IPS-NIHi11 (cell line): ENCODE measurements around the gene VCL.
"Not testable (repeated sequence)": the region's sequence is repeated elsewhere in the genome, so short reads cannot be mapped to it uniquely, and the experiment has no call there.

Experiments used
- DNase-seq: peaks from one replicate; pipeline ENCODE4 v3.0.0; 2012; ENCODE audit warnings: mixed read lengths, low spot score

The VCL gene

DNA sequence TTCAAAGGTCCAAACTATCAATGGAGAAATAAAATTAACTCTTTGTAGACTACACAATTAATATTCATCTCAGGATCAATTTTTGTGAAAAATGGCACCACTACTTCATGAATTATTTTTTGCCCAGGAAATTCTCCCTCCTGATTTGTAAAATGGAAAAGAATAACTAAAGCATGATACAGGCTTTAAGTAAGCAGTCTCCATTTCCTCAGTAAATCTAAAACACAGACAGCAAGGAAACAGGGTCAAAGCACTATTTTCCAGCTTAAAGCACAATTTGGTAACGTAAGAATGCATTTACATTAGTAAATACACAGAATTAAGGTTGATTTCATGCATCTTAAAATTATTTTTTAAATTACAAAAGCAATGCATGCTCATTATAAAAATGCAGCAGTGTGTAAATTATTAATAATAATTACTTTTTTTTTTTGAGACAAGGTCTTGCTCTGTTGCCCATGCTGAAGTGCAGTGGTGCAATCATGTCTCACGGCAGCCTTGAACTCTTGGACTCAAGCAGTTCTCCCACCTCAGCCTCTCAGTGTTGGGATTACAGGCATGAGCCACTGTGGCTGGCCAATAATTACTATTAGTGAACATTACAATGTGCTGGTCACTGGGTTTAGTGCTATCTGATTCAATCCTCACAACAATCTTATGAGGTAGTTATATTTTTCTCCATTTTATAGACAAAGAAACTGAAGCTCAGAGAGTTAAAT lies 26.1 kb upstream of the VCL start:
- DNase-seq = no peak

- DNase-seq = no peak
These were observed 24.5 kb upstream of the VCL start for GRCh38 chr10:73973427-73973826.

GRCh38 chr10:73974309-73974946 lies 23.5 kb upstream of the VCL start:
- no peak for DNase-seq

- no peak for DNase-seq
These were observed 22.5 kb upstream of the VCL start for GRCh38 chr10:73975388-73975787.

DNA sequence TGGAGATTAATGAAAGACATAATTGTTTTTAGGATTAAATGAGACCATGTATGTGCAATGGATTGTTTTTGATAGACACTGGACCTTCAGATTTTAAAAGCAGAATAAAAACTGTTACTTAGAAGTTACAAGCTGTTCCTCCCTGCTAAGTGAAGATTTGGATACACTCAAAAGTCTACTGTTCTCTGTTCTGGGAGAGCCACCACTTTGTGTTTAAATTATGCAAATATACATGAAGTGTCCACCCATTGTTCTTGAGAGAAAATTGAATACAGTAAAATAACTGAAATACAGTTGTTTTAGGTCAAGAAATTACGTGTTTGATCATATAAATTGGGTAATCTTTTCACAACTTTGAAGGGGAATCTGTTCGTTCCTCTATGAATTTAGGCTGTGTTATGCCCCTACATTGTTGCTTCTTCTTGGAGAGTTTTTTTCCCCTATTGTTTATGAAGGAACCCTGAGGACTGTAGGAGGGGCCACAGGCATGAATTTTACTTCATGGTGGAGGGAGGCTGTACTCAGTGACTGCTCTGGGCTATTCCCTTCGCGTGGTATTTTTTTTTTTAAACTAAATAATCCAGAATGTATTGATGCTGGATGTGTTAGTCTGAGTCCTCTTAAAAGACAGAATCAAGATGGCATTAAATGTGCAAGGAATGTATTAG lies 18.6 kb upstream of the VCL start:
- no peak for DNase-seq

DNA sequence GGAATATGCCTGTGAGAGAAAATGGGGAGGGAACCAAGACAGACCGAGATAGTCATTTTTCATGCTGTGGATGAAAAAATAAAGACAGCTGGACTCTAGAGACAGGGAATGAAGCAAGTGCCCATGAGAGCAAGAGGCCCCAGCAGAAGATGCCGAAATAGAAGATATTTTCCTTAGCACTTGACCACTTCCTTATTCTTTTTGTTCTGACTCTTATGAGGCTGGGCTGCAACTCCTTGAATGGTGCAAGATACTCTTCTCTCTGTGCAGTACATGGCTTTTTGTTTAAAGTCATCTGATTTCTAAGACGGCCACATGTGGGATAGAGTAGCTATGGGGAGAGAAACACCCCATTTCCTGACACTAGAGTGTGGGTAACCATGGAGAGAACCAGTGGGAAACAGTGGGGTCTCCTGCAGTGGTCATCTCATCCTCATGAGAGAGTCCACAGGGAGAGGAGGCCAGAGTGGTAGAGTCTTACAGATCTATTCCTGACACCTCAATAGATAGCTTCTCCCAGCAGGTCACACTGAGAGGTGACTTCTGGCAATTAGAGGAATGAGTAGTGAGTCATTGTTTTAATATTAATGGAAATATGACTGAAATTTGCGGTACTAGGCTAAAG lies 18.0 kb upstream of the VCL start:
- DNase-seq = no peak

- no peak for DNase-seq
These were observed 16.1 kb upstream of the VCL start for GRCh38 chr10:73981812-73982211.

GRCh38 chr10:73983096-73984047 lies 14.5 kb upstream of the VCL start:
- no peak for DNase-seq

DNA sequence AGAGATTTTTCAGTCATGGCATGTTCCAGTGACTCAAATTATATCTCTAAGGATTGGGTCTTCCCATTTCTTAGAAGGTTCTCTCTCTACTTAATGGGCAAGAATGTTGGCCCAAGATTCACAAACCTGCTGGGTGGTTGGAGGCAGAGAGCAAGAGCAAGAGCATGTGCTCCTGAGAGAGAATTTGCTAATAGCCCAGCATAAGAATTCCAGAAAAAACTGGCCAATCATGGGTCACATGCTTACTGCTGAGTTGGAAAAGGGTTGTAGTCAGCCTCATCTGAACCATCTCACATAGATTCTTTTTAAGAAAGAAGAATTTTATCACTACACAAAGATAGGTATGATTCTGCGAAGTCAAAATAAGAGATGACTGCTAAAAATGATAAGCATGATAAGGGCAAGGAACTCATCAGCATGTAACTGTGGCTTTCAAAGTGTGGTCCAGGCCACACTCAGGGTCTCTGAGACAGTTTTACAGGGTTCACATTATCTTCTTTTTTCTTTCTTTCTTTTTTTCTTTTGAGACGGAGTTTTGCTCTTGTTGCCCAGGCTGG lies 8.2 kb upstream of the VCL start:
- DNase-seq = no peak

DNA sequence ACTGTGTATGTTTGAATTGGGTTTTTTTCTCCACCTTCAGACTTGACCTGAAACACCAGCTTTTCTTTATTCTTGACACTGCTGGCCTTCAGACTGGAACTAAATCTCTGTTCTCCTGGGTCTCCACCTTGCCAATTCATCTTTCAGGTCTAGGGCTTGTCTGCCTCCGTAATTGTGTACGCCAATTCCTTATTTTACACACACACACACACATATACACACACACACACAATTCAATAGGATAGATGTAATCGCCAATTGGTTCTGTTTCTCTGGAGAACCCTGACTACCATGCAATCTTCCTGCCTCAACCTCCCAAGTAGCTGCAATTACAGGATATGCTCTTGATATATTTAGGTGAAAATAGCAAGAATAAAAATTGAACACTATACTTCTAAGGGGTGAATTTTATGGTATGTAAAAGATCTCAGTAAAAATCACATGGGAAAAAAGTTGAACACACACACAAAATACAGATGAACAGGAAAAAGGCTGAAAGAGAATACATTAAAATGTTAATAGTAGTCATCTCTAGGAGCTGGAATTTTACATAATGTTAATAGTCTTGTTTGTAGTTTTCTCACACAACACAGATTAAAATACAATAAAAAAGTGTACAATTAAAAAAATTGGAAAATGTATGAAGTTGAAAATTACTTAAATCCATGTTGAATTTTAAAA lies 6.6 kb upstream of the VCL start:
- DNase-seq = no peak

DNA sequence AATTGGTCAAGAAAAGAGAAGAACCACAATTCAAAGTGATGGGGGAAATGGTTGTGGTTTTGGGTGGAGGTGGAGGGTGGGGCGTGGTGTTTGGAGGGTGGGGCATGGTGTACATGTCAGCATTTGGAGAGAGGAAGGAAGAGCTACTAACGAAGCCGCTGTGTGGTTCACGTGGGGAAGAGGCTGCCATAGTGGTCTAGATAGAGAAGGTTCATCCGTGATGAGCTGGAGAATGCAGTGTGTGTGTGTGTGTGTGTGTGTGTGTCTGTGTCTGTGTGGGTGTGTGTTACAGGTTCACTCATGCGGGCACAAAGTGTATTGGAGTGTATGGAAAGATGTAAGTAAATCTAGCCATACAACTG lies 6.1 kb upstream of the VCL start:
- no peak for DNase-seq

DNA sequence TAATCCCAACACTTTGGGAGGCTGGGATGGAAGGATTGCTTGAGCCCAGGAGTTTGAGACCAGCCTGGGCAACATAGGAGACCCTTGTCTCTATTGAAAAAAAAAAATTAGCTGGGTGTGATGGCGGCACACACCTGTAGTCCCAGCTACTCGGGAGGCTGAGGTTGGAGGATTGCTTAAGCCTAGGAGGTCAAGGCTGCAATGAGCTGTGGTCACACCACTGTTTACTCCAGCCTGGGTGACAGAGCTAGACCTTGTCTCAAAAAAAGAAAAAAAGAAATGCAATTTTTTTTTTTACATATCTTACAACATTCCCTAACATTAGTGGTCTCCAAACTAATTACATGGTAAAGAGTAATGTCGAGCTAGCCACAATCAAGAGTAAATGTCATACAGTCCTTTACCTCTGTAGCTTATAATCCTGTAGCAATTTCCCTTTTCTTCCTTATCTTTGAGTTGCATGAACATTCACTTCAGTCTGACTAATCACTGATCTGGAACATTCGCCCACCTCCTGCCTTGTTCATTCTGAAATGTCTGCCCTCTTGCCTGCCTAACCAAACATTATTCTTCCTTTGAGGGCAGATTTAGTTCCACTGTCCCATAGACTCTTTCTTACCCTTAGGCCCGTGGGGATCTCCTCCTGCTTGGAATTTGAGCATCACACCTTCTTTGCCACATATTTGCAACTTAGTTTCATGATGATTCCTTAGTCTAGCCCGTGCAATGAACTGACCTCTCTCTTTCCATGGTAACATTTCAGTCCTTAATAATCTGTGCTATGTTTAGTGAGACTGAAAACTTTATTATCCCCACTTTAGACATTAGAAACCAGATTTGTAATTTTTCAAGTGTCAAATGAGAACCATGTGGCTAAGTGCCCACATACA lies 4.8 kb upstream of the VCL start:
- DNase-seq = no peak

GRCh38 chr10:73995035-73995358 lies 2.9 kb upstream of the VCL start:
- no peak for DNase-seq

- no peak for DNase-seq
These were observed 492 bp upstream of the VCL start for GRCh38 chr10:73997461-73997786.

DNA sequence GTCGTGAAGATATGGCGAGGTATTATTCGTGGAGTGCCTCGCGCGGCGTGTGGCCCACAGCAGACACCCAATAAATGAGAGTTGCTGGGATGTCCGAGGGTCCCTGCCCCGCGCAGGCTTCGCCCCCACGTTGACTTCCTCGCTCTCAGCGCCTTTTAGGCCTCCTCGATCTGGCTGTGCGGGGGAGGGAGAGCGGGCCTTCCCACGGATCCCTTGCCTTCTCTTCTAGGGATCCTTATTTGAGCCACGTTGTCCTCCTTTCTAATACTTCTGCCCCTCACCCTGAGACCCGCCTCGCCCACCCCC lies 660 bp downstream of the VCL start:
- DNase-seq = no peak

GRCh38 chr10:73998929-73999691 lies 1.2 kb downstream of the VCL start:
- peak; percentile 75 for DNase-seq

- DNase-seq = no peak
These were observed 1.8 kb downstream of the VCL start for GRCh38 chr10:73999703-74000102.

DNA sequence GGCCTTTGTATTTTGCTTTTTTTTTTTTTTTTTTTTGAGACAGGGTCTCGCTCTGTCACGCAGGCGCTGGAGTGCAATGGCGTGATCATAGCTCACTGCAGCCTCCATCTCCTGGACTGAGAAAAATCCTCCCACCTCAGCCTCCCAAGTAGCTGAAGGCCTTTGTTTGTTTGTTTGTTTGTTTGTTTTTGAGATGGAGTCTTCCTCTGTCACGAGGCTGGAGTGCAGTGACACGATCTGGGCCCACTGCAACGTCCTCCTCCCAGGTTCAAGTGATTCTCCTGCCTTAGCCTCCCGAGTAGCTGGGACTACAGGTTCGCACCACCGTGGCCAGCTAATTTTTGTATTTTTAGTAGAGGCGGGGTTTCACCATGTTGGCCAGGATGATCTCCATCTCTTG lies 2.3 kb downstream of the VCL start:
- not testable (repeated sequence) for DNase-seq

GRCh38 chr10:74000892-74001669 lies 3.2 kb downstream of the VCL start:
- no peak for DNase-seq
